Loucy (cell line): ENCODE results near the gene RIMS1.

Source experiments
- CTCF ChIP-seq: fragments of 200-600 bp; sonication (generic); conservative IDR thresholded peaks from 2 replicates; pipeline ENCODE4 v1.5.1; 2014; ENCODE audit warnings: mild to moderate bottlenecking, antibody characterized with exemption, low read length
- EZH2phosphoT487 ChIP-seq: fragments of 200-600 bp; IDR thresholded peaks from 2 replicates; pipeline ENCODE4 v1.6.1; 2018; ENCODE audit warnings: antibody characterized with exemption, mild to moderate bottlenecking, moderate library complexity, borderline replicate concordance

GRCh38 chr6:72203983-72204382 is 317.6 kb downstream of the RIMS1 start:
- TF ChIP-seq CTCF (no peak), EZH2phosphoT487 (no peak)
